ENCODE data around the gene HMGCR. TPM values are rescaled to one million over a fixed set of nuclear protein-coding genes. Genes with fewer than 3 reads are reported as not detected.

Gene HMGCR
- polyA plus RNA-seq, 1 of the 3 experiments (the other 2 are of a cell fraction): 8.2 TPM

- Histone ChIP-seq H3K9me3 (no peaks in the 10 kb centered on the region), H3K79me2 (ENCODE audit: insufficient read depth) (no peaks in the 10 kb centered on the region), H3K9ac (no peak overlapping the region), H2AFZ (ENCODE audit: low read depth) (no peak overlapping the region), H3K27me3 (ENCODE audit: insufficient read depth) (no peaks in the 10 kb centered on the region), H3F3A (replicated peaks; ENCODE audit: insufficient read depth) (no peaks in the 10 kb centered on the region), H3K27ac (ENCODE audit: low read depth in 2 of 2, low read length in 1 of 2) (no peak overlapping the region), H3K4me2 (no peak overlapping the region), H3K36me3 (replicated peaks in 1 of 2; ENCODE audit: control insufficient read depth in 1 of 2, insufficient read depth in 2 of 2, low read length in 1 of 2) (peaks cover 23 to 37% of the 10 kb centered on the region in 2 experiments), H3K4me1 (ENCODE audit: control insufficient read depth in 1 of 2, insufficient read depth in 2 of 2, low read depth in 1 of 2, low read length in 1 of 2) (peaks cover 0 to 7% of the 10 kb centered on the region in 2 experiments; a peak in 1 of 4 replicates), H4K20me1 (ENCODE audit: insufficient read depth) (no peaks in the 10 kb centered on the region), H3K9me2 (no peaks in the 10 kb centered on the region), H3K4me3 (ENCODE audit: low read depth in 2 of 2, low read length in 1 of 2) (no peak overlapping the region)
- WGBS (ENCODE audit: low lambda C conversion rate): 91% methylated on average over 8 of the region's 8 CpGs
- TF ChIP-seq JUND (IDR thresholded peaks at IDR 0.05): no peak
- TF ChIP-seq RCOR1 (IDR thresholded peaks at IDR 0.05; ENCODE audit: low read length): no peak
- no peak for TF ChIP-seq POLR2AphosphoS5 (IDR thresholded peaks at IDR 0.05; ENCODE audit: low read depth, low read length)
- TF ChIP-seq SMC3 (IDR thresholded peaks at IDR 0.05; ENCODE audit: low read depth, low read length): no peak
- TF ChIP-seq EZH2phosphoT487 (IDR thresholded peaks at IDR 0.05; ENCODE audit: borderline replicate concordance, low read depth): no peak
- TF ChIP-seq RAD21 (IDR thresholded peaks at IDR 0.05; ENCODE audit: low read length): no peak
- no peak for TF ChIP-seq IRF3 (IDR thresholded peaks at IDR 0.05; ENCODE audit: low read depth, low read length)
- TF ChIP-seq NRF1 (IDR thresholded peaks at IDR 0.05; ENCODE audit: low read depth, low read length): no peak
- TF ChIP-seq GATA2 (CRISPR knock-in tag; IDR thresholded peaks at IDR 0.05): no peak
- TF ChIP-seq RXRA (IDR thresholded peaks at IDR 0.05; ENCODE audit: borderline replicate concordance, low read depth): no peak
- no peak for TF ChIP-seq CHD2 (IDR thresholded peaks at IDR 0.05; ENCODE audit: low read length, partially characterized antibody)
- ChIA-PET CTCF (no interaction called here), POLR2A (interaction anchor here (1.0 kb wide), 1 partner anchor 32 kb away, joined by 3 read pairs; no protein-coding TSS in a partner anchor)
- no peak for DNase-seq
Observed at GRCh38 chr5:75363726-75364495, 26.9 kb downstream of the HMGCR start.

- Histone ChIP-seq H4K20me1 (ENCODE audit: insufficient read depth) (no peaks in the 10 kb centered on the region), H3K36me3 (replicated peaks in 1 of 2; ENCODE audit: control insufficient read depth in 1 of 2, insufficient read depth in 2 of 2, low read length in 1 of 2) (peaks cover 15 to 29% of the 10 kb centered on the region in 2 experiments), H3K4me1 (ENCODE audit: control insufficient read depth in 1 of 2, insufficient read depth in 2 of 2, low read depth in 1 of 2, low read length in 1 of 2) (peaks cover 0 to 7% of the 10 kb centered on the region in 2 experiments; a peak in 1 of 4 replicates), H3K27me3 (ENCODE audit: insufficient read depth) (no peaks in the 10 kb centered on the region), H3F3A (replicated peaks; ENCODE audit: insufficient read depth) (no peaks in the 10 kb centered on the region), H3K27ac (ENCODE audit: low read depth in 2 of 2, low read length in 1 of 2) (no peak overlapping the region), H3K9ac (no peak overlapping the region), H3K79me2 (ENCODE audit: insufficient read depth) (no peaks in the 10 kb centered on the region), H3K4me2 (no peak overlapping the region), H3K4me3 (ENCODE audit: low read depth in 2 of 2, low read length in 1 of 2) (no peak overlapping the region), H3K9me2 (no peaks in the 10 kb centered on the region), H3K9me3 (no peaks in the 10 kb centered on the region), H2AFZ (ENCODE audit: low read depth) (no peak overlapping the region)
- 99% methylated on average over 7 of the region's 7 CpGs for WGBS (ENCODE audit: low lambda C conversion rate)
- POLR2A ChIA-PET: no interaction called here
- CTCF ChIA-PET: no interaction called here
- DNase-seq: no peak
- TF ChIP-seq ELF1 (IDR thresholded peaks at IDR 0.05): no peak
- TF ChIP-seq TEAD4 (IDR thresholded peaks at IDR 0.05; ENCODE audit: borderline replicate concordance, insufficient read depth): no peak
- no peak for TF ChIP-seq EP300 (IDR thresholded peaks at IDR 0.05; ENCODE audit: borderline replicate concordance in 1 of 2, low read depth in 1 of 2, low read length in 1 of 2)
- no peak for TF ChIP-seq POLR2AphosphoS5 (IDR thresholded peaks at IDR 0.05; ENCODE audit: low read depth, low read length)
- TF ChIP-seq PBX3 (IDR thresholded peaks at IDR 0.05): no peak
- TF ChIP-seq EZH2phosphoT487 (IDR thresholded peaks at IDR 0.05; ENCODE audit: borderline replicate concordance, low read depth): no peak
- no peak for TF ChIP-seq TCF12 (IDR thresholded peaks at IDR 0.05)
- TF ChIP-seq USF2 (IDR thresholded peaks at IDR 0.05; ENCODE audit: borderline replicate concordance, low read depth, low read length): no peak
- TF ChIP-seq MXI1 (IDR thresholded peaks at IDR 0.05; ENCODE audit: low read depth, low read length): no peak
- TF ChIP-seq SIN3A (IDR thresholded peaks at IDR 0.05; ENCODE audit: borderline replicate concordance, low read depth, low read length): no peak
- no peak for TF ChIP-seq GATA2 (CRISPR knock-in tag; IDR thresholded peaks at IDR 0.05)
- no peak for TF ChIP-seq MAX (IDR thresholded peaks at IDR 0.05; ENCODE audit: low read depth)
Observed at GRCh38 chr5:75364571-75365280, 27.7 kb downstream of the HMGCR start.
